ENCODE measurements around the gene IL22RA2.

DNA sequence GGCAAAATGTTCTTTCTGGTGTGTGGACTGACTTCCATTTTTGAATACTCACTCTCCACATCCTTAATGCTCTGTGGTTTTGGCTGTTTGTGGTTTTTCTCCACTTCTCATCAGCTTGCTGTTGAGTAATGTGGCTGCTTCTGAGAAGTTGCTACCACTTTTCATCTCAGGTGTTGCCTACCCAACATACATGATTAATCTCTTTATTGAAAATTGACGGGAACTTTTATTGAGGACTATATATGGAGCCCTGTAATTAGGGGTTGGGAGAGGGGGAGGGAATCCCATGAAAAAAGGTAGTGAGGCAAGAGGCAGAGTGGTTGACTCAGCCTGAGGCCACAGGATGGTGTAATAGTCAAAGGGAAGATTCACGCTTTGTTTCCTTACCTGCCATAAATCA lies 17.6 kb downstream of the IL22RA2 start:
- TF ChIP-seq, protein P1, sequence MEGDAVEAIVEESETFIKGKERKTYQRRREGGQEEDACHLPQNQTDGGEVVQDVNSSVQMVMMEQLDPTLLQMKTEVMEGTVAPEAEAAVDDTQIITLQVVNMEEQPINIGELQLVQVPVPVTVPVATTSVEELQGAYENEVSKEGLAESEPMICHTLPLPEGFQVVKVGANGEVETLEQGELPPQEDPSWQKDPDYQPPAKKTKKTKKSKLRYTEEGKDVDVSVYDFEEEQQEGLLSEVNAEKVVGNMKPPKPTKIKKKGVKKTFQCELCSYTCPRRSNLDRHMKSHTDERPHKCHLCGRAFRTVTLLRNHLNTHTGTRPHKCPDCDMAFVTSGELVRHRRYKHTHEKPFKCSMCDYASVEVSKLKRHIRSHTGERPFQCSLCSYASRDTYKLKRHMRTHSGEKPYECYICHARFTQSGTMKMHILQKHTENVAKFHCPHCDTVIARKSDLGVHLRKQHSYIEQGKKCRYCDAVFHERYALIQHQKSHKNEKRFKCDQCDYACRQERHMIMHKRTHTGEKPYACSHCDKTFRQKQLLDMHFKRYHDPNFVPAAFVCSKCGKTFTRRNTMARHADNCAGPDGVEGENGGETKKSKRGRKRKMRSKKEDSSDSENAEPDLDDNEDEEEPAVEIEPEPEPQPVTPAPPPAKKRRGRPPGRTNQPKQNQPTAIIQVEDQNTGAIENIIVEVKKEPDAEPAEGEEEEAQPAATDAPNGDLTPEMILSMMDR (IDR thresholded peaks at IDR 0.05) = no peak
- TF ChIP-seq POLR2A (IDR thresholded peaks at IDR 0.05) (no peak), POLR2AphosphoS5 (IDR thresholded peaks at IDR 0.05) (no peak)
